ENCODE results near the gene ZMYND11. TPM values are rescaled to one million over a fixed set of nuclear protein-coding genes. Genes with fewer than 3 reads are reported as not detected.

ZMYND11 gene
- total and polyA plus RNA-seq, 8 donors = 58.9 to 128 (median 119) TPM

GRCh38 chr10:275680-276079 lies 140.4 kb downstream of the ZMYND11 start:
- Histone ChIP-seq H3K4me1 (no peaks in the 10 kb centered on the region), H3K4me3 (no peak overlapping the region), H3K36me3 (peaks cover 0 to 13% of the 10 kb centered on the region in 2 donors), H3K27me3 (no peaks in the 10 kb centered on the region), H3K27ac (no peak overlapping the region), H3K9me3 (no peaks in the 10 kb centered on the region)
- ATAC-seq (no peak), DNase-seq (peak in 1 of 4 donors; percentile 59)
- intact Hi-C loops (cut with DNase I) = no loop called here
- no peak for TF ChIP-seq CTCF (IDR thresholded peaks at IDR 0.05)

DNA sequence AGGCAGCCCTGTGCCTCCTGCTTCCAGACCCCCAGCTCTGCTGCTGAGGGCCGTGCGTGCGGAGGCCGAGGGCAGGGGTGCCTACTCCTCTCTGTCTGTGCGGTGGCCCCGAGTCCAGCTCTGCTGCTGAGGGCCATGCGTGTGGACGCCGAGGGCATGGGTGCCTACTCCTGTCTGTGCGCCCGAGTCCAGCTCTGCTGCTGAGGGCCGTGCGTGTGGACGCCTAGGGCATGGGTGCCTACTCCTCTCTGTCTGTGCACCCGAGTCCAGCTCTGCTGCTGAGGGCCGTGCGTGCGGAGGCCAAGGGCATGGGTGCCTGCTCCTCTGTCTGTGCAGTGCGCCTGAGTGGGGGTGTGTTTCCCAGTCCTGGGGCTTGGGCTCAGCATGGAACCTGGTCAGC lies 142.7 kb downstream of the ZMYND11 start:
- no peak for TF ChIP-seq CTCF (IDR thresholded peaks at IDR 0.05)
- intact Hi-C loops (cut with DNase I) = no loop called here
- Histone ChIP-seq H3K9me3 (no peaks in the 10 kb centered on the region), H3K36me3 (peaks cover 0 to 29% of the 10 kb centered on the region in 2 donors), H3K27me3 (no peaks in the 10 kb centered on the region), H3K4me1 (no peaks in the 10 kb centered on the region), H3K27ac (no peak overlapping the region), H3K4me3 (no peak overlapping the region)
- no peak for DNase-seq
- ATAC-seq = no peak

GRCh38 chr10:278707-279106 lies 143.5 kb downstream of the ZMYND11 start:
- TF ChIP-seq CTCF (IDR thresholded peaks at IDR 0.05) = no peak
- no peak overlapping the region for H3K27ac ChIP-seq
- ATAC-seq = no peak
- peaks cover 0 to 30% of the 10 kb centered on the region in 2 donors for H3K36me3 ChIP-seq
- intact Hi-C loops (cut with DNase I) = no loop called here
- no peaks in the 10 kb centered on the region for H3K4me1 ChIP-seq
- H3K4me3 ChIP-seq = no peak overlapping the region
- H3K27me3 ChIP-seq = no peaks in the 10 kb centered on the region
- H3K9me3 ChIP-seq = no peaks in the 10 kb centered on the region
- DNase-seq = no peak

DNA sequence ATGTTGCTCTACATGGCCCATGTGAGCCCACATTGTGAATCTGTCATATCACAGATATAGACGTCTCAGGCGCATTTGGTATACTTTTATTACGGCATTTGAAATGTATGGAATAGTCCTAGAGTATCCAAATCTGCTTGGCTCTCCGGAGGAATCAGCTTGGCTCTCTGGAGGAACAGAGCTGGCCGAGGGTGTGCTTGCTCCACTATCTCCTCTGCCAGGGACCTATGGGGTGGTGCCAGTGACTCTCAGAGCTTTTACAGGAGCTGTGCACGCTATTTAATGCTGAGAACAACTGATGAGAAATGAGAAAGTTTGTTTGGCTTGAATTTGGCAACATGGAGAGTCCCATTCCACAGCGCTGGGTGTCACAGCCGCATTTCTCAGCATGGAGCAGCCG lies 144.0 kb downstream of the ZMYND11 start:
- TF ChIP-seq CTCF (IDR thresholded peaks at IDR 0.05) = no peak
- Histone ChIP-seq H3K4me1 (no peaks in the 10 kb centered on the region), H3K27me3 (no peaks in the 10 kb centered on the region), H3K27ac (no peak overlapping the region), H3K9me3 (no peaks in the 10 kb centered on the region), H3K36me3 (peaks cover 0 to 30% of the 10 kb centered on the region in 2 donors), H3K4me3 (no peak overlapping the region)
- DNase-seq (no peak), ATAC-seq (no peak)
- intact Hi-C loops (cut with DNase I) = no loop called here

DNA sequence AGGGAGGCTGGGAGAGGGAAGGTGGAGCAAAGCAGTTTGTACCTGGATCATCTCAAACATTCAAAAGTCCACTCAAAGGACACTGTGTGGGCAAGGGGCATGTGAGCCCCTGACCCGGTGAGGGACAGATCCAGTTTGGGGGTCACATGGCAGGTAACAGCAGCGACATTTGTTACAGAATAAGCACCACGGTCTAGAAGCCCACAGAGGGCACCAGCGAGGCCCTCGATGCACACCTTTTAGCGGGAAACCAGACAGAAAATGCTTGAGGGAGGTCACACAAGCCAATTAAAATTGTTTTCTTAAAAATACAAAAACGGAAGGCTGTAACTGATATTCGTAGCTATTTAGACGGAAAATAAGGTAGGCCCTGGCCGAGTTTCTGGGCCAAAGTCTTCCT lies 144.4 kb downstream of the ZMYND11 start:
- H3K4me3 ChIP-seq = no peak overlapping the region
- DNase-seq (no peak), ATAC-seq (no peak)
- H3K27me3 ChIP-seq = no peaks in the 10 kb centered on the region
- peaks cover 0 to 30% of the 10 kb centered on the region in 2 donors for H3K36me3 ChIP-seq
- H3K4me1 ChIP-seq = no peaks in the 10 kb centered on the region
- no peaks in the 10 kb centered on the region for H3K9me3 ChIP-seq
- intact Hi-C loops (cut with DNase I) = no loop called here
- H3K27ac ChIP-seq = no peak overlapping the region
- no peak for TF ChIP-seq CTCF (IDR thresholded peaks at IDR 0.05)

Data from left lung (tissue), 10 donors.